GM18907 (cell line): ENCODE results near the gene GALNT12.

Source experiments
- ATAC-seq: cut with Tn5 transposase; IDR thresholded peaks from one replicate; pipeline ENCODE4 v1.9.1; 2021; ENCODE audit warnings: mild to moderate bottlenecking, moderate library complexity; ENCODE audit not compliant: unreplicated experiment

The GALNT12 gene

DNA sequence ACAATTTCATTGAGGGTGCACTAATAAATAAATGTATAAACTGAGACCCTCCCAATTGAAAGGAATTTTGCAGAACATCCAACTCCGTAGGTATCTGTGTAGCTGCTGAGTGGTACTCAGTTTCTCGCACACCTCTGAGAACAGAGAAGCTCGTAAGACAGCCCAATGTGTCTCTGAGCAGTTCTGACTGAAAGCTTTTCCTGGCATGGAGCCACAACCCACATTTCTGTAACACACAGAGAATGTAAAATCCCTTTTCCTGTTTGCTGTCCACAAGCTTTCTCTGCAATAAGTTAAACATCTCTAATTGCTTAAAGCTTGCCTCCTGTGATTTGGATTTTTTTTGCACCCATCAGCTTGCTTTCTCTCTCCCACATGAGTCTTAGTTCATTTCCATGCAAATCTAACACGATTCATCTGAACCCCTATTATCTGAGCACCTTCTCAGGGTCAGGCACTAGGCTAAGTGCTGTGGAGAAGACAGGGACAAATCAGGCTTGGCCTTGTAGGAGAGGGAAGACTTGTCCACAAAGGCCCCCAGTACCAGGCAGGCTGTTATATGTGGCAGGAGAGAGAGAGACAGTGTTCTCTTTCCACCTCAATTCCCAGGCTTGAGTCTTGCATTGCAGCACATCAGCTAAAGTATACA, 92.1 kb downstream of the GALNT12 start:
- no peak for ATAC-seq
